ENCODE results near the gene PDE4C.

GRCh38 chr19:18221815-18222725 is 4.2 kb downstream of the PDE4C start:
- TF ChIP-seq POLR2AphosphoS5 (IDR thresholded peaks at IDR 0.05; ENCODE audit: low read depth, low read length) (no peak), TAF1 (IDR thresholded peaks at IDR 0.05; ENCODE audit: borderline replicate concordance, insufficient read depth, low read length) (no peak), SIN3A (IDR thresholded peaks at IDR 0.05; ENCODE audit: borderline replicate concordance, insufficient read depth, low read length) (no peak), FOXP2 (optimal IDR thresholded peaks at IDR 0.05; ENCODE audit: borderline replicate concordance, extremely low read depth, extremely low read length, insufficient read depth) (no peak)
- TF ChIP-seq, protein P1, sequence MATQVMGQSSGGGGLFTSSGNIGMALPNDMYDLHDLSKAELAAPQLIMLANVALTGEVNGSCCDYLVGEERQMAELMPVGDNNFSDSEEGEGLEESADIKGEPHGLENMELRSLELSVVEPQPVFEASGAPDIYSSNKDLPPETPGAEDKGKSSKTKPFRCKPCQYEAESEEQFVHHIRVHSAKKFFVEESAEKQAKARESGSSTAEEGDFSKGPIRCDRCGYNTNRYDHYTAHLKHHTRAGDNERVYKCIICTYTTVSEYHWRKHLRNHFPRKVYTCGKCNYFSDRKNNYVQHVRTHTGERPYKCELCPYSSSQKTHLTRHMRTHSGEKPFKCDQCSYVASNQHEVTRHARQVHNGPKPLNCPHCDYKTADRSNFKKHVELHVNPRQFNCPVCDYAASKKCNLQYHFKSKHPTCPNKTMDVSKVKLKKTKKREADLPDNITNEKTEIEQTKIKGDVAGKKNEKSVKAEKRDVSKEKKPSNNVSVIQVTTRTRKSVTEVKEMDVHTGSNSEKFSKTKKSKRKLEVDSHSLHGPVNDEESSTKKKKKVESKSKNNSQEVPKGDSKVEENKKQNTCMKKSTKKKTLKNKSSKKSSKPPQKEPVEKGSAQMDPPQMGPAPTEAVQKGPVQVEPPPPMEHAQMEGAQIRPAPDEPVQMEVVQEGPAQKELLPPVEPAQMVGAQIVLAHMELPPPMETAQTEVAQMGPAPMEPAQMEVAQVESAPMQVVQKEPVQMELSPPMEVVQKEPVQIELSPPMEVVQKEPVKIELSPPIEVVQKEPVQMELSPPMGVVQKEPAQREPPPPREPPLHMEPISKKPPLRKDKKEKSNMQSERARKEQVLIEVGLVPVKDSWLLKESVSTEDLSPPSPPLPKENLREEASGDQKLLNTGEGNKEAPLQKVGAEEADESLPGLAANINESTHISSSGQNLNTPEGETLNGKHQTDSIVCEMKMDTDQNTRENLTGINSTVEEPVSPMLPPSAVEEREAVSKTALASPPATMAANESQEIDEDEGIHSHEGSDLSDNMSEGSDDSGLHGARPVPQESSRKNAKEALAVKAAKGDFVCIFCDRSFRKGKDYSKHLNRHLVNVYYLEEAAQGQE (IDR thresholded peaks at IDR 0.05; ENCODE audit: insufficient read depth in 1 of 2, low read depth in 2 of 2, low read length in 2 of 2) = no peak
